Cardiac fibroblast (primary cell): ENCODE measurements around the gene MAN2C1.

Experiments used
- DNase-seq, 2 donors: peaks; one replicate each; pipeline versions ENCODE4 v3.0.0 to v3.0.0-alpha.2; 2010; ENCODE audit warnings: low read depth in 2 of 2
- H3K4me3 ChIP-seq, 2 donors: replicated peaks in 1 of 2; 1 replicate in 1 of 2; 2 replicates in 1 of 2; pipeline ENCODE4 v1.5.1; 2011; ENCODE audit warnings: low read depth in 2 of 2, low read length in 2 of 2, mild to moderate bottlenecking in 2 of 2, moderate library complexity in 1 of 2
- CTCF ChIP-seq: IDR thresholded peaks from one replicate; pipeline ENCODE4 v1.5.1; 2011; ENCODE audit warnings: low read depth, mild to moderate bottlenecking, low read length, inconsistent platforms

MAN2C1 gene

GRCh38 chr15:75367006-75367405 lies 1.4 kb downstream of the MAN2C1 start:
- DNase-seq: no peak
- TF ChIP-seq CTCF: no peak
- H3K4me3 ChIP-seq: no peak overlapping the region

- no peak for TF ChIP-seq CTCF
- H3K4me3 ChIP-seq: no peak overlapping the region
- DNase-seq: no peak
These were observed 2.2 kb downstream of the MAN2C1 start for GRCh38 chr15:75366163-75366562.

- no peak for TF ChIP-seq CTCF
- H3K4me3 ChIP-seq: no peak overlapping the region
- no peak for DNase-seq
These were observed 3.5 kb downstream of the MAN2C1 start for GRCh38 chr15:75364881-75365280.

GRCh38 chr15:75363786-75364185 lies 4.6 kb downstream of the MAN2C1 start:
- H3K4me3 ChIP-seq: no peak overlapping the region
- no peak for TF ChIP-seq CTCF
- DNase-seq: no peak

GRCh38 chr15:75362642-75363249 lies 5.7 kb downstream of the MAN2C1 start:
- no peak for DNase-seq
- TF ChIP-seq CTCF: no peak
- no peak overlapping the region for H3K4me3 ChIP-seq

GRCh38 chr15:75361989-75362641 lies 6.3 kb downstream of the MAN2C1 start:
- DNase-seq: no peak
- no peak overlapping the region for H3K4me3 ChIP-seq
- no peak for TF ChIP-seq CTCF
